Measurements from ENCODE around the gene SEPTIN11.
A peak's percentile ranks its signal among the peaks of the same experiment; 100 is the strongest.

The SEPTIN11 gene

GRCh38 chr4:76981644-76982043 lies 32.1 kb downstream of the SEPTIN11 start:
- no peak for DNase-seq
- peaks cover 69% of the 10 kb centered on the region for H3K4me1 Mint-ChIP-seq (ENCODE audit: low read depth)

GRCh38 chr4:76982638-76983584 lies 33.4 kb downstream of the SEPTIN11 start:
- DNase-seq: no peak
- no peaks in the 10 kb centered on the region for H3K27me3 Mint-ChIP-seq
- H3K27ac Mint-ChIP-seq: no peak overlapping the region
- no peak overlapping the region for H3K4me3 Mint-ChIP-seq
- H3K9me3 Mint-ChIP-seq: no peaks in the 10 kb centered on the region
- H3K36me3 Mint-ChIP-seq (ENCODE audit: low read depth): no peaks in the 10 kb centered on the region
- peaks cover 72% of the 10 kb centered on the region for H3K4me1 Mint-ChIP-seq (ENCODE audit: low read depth)

More at GRCh38 chr4:76981644-76982043, 32.1 kb downstream of the SEPTIN11 start:
- Mint-ChIP-seq H3K9me3 (no peaks in the 10 kb centered on the region), H3K27me3 (no peaks in the 10 kb centered on the region), H3K4me3 (no peak overlapping the region), H3K27ac (no peak overlapping the region), H3K36me3 (ENCODE audit: low read depth) (no peaks in the 10 kb centered on the region)

GRCh38 chr4:76984127-76984526 lies 34.6 kb downstream of the SEPTIN11 start:
- Mint-ChIP-seq H3K27me3 (no peaks in the 10 kb centered on the region), H3K9me3 (no peaks in the 10 kb centered on the region), H3K36me3 (ENCODE audit: low read depth) (no peaks in the 10 kb centered on the region), H3K4me3 (no peak overlapping the region), H3K27ac (peak overlapping the region; percentile 8), H3K4me1 (ENCODE audit: low read depth) (peaks cover 72% of the 10 kb centered on the region)
- DNase-seq: no peak

DNA sequence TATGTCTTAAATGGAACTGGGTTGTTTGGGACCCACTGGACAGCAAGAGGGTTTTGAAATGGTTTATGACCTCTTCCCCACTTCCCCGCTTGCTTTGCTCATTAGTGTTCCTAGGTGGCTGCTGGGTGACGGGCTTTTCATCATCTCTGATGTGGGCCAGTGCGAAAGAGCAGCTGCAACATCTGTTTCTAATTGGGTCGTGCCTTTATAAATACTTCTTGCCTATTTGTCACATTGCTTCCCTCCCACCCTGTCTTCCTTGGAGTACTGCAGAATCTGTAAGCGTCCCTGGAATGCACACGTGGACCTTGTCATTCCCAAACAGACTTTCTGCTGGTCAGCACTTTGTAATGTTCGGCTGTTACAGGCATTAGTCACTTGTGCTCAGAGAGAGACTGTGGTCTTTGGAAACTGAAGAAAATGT lies 35.2 kb downstream of the SEPTIN11 start:
- Mint-ChIP-seq H3K4me3 (no peak overlapping the region), H3K36me3 (ENCODE audit: low read depth) (peaks cover 1% of the 10 kb centered on the region), H3K27ac (no peak overlapping the region), H3K9me3 (peaks cover 1% of the 10 kb centered on the region), H3K4me1 (ENCODE audit: low read depth) (peaks cover 76% of the 10 kb centered on the region), H3K27me3 (no peaks in the 10 kb centered on the region)
- no peak for DNase-seq

DNA sequence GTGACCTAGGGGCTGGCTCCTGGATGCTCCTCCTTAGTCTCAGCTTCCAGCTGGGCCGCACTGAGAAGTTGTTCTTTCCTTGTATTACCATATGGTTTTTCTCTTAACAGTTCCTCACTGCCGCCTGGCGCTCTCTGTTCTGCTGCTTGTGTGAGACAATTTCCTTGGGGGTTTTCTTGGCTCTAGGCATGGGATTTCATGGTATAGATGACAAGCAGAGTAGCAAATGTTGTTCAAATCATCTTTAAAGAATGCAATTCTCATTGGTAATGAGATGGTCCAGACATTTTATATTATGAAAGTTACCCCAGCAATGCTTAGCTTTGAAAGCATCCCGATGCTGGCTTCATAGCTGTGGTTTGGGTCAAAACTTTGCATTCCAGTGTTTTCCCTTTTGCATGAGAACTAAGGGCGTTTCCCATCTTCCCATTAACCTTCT lies 37.6 kb downstream of the SEPTIN11 start:
- H3K4me1 Mint-ChIP-seq (ENCODE audit: low read depth): peaks cover 85% of the 10 kb centered on the region
- no peak for DNase-seq

DNA sequence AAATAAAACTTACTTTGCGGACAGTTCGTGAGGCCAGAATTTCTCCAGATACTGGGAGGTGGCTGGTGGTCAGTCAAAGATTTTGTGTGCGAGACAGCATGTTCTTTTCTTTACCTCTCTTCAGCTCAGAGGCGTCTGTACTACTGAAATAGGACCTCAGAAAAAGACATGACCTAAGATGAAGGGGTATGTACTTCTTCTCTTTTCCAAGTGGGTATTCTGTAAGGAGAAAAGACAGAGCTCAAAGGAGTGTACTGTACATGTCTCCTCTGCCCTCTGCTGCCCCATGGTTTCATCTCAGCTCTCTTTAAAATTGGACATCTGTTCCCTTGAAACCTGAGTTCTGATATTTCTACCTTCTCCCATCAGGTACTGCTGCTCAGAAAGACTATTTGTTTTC lies 38.1 kb downstream of the SEPTIN11 start:
- Mint-ChIP-seq H3K27me3 (peaks cover 3% of the 10 kb centered on the region), H3K9me3 (peaks cover 12% of the 10 kb centered on the region), H3K4me1 (ENCODE audit: low read depth) (peaks cover 84% of the 10 kb centered on the region), H3K36me3 (ENCODE audit: low read depth) (peaks cover 9% of the 10 kb centered on the region), H3K27ac (no peak overlapping the region), H3K4me3 (no peak overlapping the region)
- no peak for DNase-seq

More for the DNA sequence above, 37.6 kb downstream of the SEPTIN11 start:
- Mint-ChIP-seq H3K4me3 (no peak overlapping the region), H3K27me3 (peaks cover 3% of the 10 kb centered on the region), H3K36me3 (ENCODE audit: low read depth) (peaks cover 9% of the 10 kb centered on the region), H3K9me3 (peaks cover 11% of the 10 kb centered on the region), H3K27ac (no peak overlapping the region)

- H3K4me3 Mint-ChIP-seq: peak overlapping the region; percentile 45
- peaks cover 84% of the 10 kb centered on the region for H3K4me1 Mint-ChIP-seq (ENCODE audit: low read depth)
- DNase-seq: peak; percentile 54
- peak overlapping the region; percentile 49 for H3K27ac Mint-ChIP-seq
- peaks cover 17% of the 10 kb centered on the region for H3K9me3 Mint-ChIP-seq
- H3K36me3 Mint-ChIP-seq (ENCODE audit: low read depth): peaks cover 9% of the 10 kb centered on the region
- H3K27me3 Mint-ChIP-seq: peaks cover 3% of the 10 kb centered on the region
These were observed 40.0 kb downstream of the SEPTIN11 start for GRCh38 chr4:76989391-76990061.

DNA sequence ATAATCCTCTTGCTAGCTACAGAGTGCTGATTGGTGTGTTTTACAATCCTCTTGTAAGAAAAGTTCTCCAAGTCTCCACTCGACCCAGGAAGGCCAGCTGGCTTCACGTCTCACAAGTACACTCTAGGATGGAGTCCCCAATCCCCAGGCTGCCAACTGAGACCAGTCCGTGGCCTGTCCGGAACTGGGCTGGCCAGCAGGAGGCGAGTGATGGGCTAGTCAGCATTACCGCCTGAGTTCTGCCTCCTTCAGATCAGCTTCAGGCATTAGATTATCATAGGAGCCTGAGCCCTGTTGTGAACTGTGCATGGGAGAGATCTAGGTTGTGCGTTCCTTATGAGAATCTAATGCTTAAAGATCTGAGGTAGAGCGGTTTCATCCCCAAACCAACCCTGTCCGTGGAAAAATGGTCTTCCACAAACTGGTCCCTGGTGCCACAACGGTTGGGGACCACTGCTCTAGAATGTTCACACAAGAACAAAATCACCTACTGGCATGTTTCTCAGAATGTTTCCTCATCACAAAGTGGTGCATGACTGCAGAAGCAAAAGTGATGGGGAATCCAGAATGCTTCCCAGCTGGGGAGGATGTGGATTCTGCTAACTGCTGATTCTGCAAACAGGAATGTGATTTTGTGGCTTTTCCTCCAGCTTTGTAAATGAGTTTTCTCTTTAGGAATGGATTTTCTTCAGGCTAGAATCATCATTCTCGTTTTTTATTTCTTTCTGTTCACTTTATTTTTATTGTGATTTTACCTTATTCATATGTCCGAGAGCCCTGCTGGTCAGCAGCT lies 40.9 kb downstream of the SEPTIN11 start:
- Mint-ChIP-seq H3K4me3 (peak overlapping the region; percentile 45), H3K9me3 (peaks cover 17% of the 10 kb centered on the region), H3K27me3 (peaks cover 3% of the 10 kb centered on the region), H3K27ac (peak overlapping the region; percentile 35), H3K36me3 (ENCODE audit: low read depth) (peaks cover 9% of the 10 kb centered on the region), H3K4me1 (ENCODE audit: low read depth) (peaks cover 85% of the 10 kb centered on the region)
- no peak for DNase-seq

- peaks cover 3% of the 10 kb centered on the region for H3K27me3 Mint-ChIP-seq
- peaks cover 17% of the 10 kb centered on the region for H3K9me3 Mint-ChIP-seq
- H3K27ac Mint-ChIP-seq: no peak overlapping the region
- DNase-seq: no peak
- H3K4me1 Mint-ChIP-seq (ENCODE audit: low read depth): peaks cover 87% of the 10 kb centered on the region
- peaks cover 12% of the 10 kb centered on the region for H3K36me3 Mint-ChIP-seq (ENCODE audit: low read depth)
- H3K4me3 Mint-ChIP-seq: no peak overlapping the region
These were observed 41.7 kb downstream of the SEPTIN11 start for GRCh38 chr4:76991161-76991660.

DNA sequence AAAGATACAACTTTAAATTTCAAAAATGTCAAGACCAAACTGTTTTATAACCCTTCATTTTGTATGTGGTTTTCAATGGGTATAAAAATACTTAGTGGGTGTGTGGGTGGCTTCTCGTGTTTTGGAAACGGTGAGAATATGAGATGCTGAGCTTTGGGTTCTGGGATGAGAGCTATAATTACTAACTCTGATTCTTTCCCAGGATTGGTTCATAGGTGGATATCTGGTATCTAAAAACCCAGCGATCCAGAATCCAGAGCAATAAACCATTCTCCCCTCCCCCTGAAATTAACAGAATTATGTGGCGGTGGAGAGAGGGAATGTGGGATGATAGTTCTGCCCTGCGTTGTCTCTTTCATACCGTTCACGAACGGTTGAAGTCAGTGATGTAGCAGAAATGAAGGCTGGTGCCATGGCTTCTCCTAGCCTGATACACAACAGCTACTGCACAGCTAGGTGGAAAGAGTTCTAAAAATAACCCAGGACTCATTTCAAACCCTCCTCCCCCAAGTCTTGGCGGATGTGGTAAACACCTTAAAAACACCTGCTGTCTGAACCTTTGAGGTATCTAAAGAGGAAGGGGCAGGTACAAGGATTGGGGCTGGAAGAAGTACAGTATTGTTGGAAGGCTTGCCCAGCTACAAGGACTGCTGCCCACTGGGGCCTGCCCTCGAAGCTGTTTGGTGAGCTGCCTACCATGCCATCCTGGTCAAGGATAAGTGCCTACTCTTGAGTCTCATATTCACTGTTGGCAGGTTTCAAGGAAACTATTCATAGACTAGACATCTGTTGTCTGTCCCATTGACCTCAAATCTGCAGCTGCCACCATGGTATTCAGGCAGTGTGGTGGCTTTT lies 44.5 kb downstream of the SEPTIN11 start:
- Mint-ChIP-seq H3K36me3 (ENCODE audit: low read depth) (peaks cover 39% of the 10 kb centered on the region), H3K27me3 (peaks cover 3% of the 10 kb centered on the region), H3K4me1 (ENCODE audit: low read depth) (peaks cover 71% of the 10 kb centered on the region), H3K4me3 (peak overlapping the region; percentile 54), H3K9me3 (peaks cover 17% of the 10 kb centered on the region), H3K27ac (peak overlapping the region; percentile 87)
- DNase-seq: peak; percentile 69

DNA sequence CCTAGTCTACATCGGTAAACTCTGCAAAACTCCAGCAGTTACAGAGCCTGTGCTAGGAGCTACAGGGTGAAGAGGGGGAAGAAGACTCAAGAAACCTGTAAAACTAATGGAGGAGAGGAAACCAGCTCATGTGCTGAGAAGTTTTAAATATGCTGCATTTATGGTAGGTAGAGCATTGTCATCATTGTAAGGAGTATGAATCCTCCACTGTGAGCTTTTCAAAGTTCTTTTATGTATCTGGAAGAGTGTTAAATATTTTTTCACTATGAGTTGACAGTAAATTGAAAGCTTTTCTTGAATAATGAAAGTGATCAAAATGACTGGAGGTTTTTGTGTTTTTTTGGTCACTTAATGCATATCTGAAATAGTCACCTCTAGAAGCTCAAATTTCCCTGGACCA lies 46.2 kb downstream of the SEPTIN11 start:
- Mint-ChIP-seq H3K27me3 (peaks cover 3% of the 10 kb centered on the region), H3K4me3 (no peak overlapping the region), H3K27ac (peak overlapping the region; percentile 47), H3K9me3 (peaks cover 9% of the 10 kb centered on the region), H3K4me1 (ENCODE audit: low read depth) (peaks cover 56% of the 10 kb centered on the region), H3K36me3 (ENCODE audit: low read depth) (peaks cover 45% of the 10 kb centered on the region)
- DNase-seq: no peak

DNA sequence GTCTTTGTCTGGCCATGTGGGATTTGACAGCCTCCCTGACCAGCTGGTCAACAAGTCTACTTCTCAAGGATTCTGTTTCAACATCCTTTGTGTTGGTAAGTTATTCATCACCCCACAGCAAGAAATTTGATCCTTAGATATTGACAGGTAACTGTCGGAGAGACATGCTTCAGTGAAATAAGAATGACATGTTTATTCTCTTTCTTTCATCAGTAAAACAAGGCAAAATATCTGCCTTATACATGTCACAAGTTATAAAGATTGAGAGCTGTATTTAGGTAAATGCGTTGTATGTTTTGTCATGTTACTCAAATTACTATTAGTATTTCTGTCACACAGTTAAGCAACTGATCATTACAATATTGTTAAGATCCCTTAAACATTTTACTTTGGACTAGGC lies 46.9 kb downstream of the SEPTIN11 start:
- peaks cover 48% of the 10 kb centered on the region for H3K36me3 Mint-ChIP-seq (ENCODE audit: low read depth)
- no peak overlapping the region for H3K4me3 Mint-ChIP-seq
- H3K4me1 Mint-ChIP-seq (ENCODE audit: low read depth): peaks cover 49% of the 10 kb centered on the region
- no peak for DNase-seq
- H3K27ac Mint-ChIP-seq: peak overlapping the region; percentile 47
- H3K27me3 Mint-ChIP-seq: no peaks in the 10 kb centered on the region
- H3K9me3 Mint-ChIP-seq: peaks cover 5% of the 10 kb centered on the region

DNA sequence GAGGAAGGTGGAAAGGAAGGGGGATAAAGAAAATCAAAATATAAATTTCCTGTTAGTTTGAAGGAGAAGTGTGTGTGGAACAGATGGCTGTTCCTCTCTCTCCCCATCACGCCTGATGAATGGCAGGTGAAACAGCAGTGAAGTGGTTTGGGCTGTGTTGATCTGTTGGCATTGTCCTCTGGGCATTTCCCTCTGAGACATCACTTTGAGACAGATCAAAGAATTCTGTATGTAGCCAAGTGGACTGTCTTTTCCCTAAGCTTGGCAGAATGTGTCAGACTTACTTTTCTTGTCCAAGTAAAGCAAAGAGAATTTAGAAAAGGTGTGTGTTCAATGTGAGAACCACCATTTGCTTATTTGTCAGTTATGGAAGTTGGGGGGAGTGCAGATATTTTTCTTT lies 47.5 kb downstream of the SEPTIN11 start:
- H3K27me3 Mint-ChIP-seq: no peaks in the 10 kb centered on the region
- H3K36me3 Mint-ChIP-seq (ENCODE audit: low read depth): peaks cover 48% of the 10 kb centered on the region
- no peak overlapping the region for H3K4me3 Mint-ChIP-seq
- H3K27ac Mint-ChIP-seq: no peak overlapping the region
- peaks cover 45% of the 10 kb centered on the region for H3K4me1 Mint-ChIP-seq (ENCODE audit: low read depth)
- DNase-seq: no peak
- peaks cover 5% of the 10 kb centered on the region for H3K9me3 Mint-ChIP-seq

Measured in activated T-cell treated with anti-CD3 and anti-CD28 coated beads, Interleukin-2, amount 50 U/mL, for 24 hours (primary cell).